H1 (cell line): Measurements from ENCODE around the gene SLC6A7. TPM values are rescaled to one million over a fixed set of nuclear protein-coding genes. Genes with fewer than 3 reads are reported as not detected.

Experiments
- CTCF ChIA-PET: fragments of 300-600 bp; sonication (Branson Sonifier 250); formaldehyde crosslinking; loops from one replicate; lab custom pipeline; 2021; ENCODE audit not compliant: partially characterized antibody; lab: Charles Lee
- POLR2A ChIA-PET: fragments of 300-600 bp; sonication (Branson Sonifier 250); formaldehyde crosslinking; loops from one replicate; lab custom pipeline; 2021; ENCODE audit warnings: inconsistent platforms; ENCODE audit not compliant: partially characterized antibody; lab: Charles Lee
- DNase-seq, 2 experiments: peaks; one replicate each; pipeline versions ENCODE4 v3.0.0 to v3.0.0-alpha.2; 2010 to 2022; ENCODE audit warnings: low spot score in 2 of 2, low read depth in 1 of 2, mixed read lengths in 1 of 2
- FAIRE-seq: peaks from 2 replicates; lab custom pipeline; 2011; peaks lifted over from hg19 to GRCh38; lab: Jason Lieb, UNC
- H2AFZ ChIP-seq: 2 replicates; pipeline ENCODE4 v1.8.1; 2012; ENCODE audit warnings: low read length, inconsistent platforms
- H2AK5ac ChIP-seq: 2 replicates; pipeline ENCODE4 v1.6.1; 2013; ENCODE audit warnings: low read depth, low read length
- H2BK120ac ChIP-seq: replicated peaks from 2 replicates; pipeline ENCODE3; 2013; ENCODE audit warnings: low read depth, low read length, inconsistent platforms
- H2BK12ac ChIP-seq: 2 replicates; pipeline ENCODE4 v1.6.1; 2013; ENCODE audit warnings: low read depth, low read length
- H2BK15ac ChIP-seq: 2 replicates; pipeline ENCODE4 v1.6.1; 2013; ENCODE audit warnings: low read length
- H2BK20ac ChIP-seq: 2 replicates; pipeline ENCODE4 v1.6.1; 2013; ENCODE audit warnings: low read length
- H2BK5ac ChIP-seq: 2 replicates; pipeline ENCODE4 v1.6.1; 2013; ENCODE audit warnings: low read depth, low read length
- H3K14ac ChIP-seq: 2 replicates; pipeline ENCODE4 v1.6.1; 2013; ENCODE audit warnings: inconsistent platforms; ENCODE audit not compliant: insufficient read length
- H3K18ac ChIP-seq: 2 replicates; pipeline ENCODE4 v1.6.1; 2013; ENCODE audit warnings: low read length; ENCODE audit errors: extremely low read depth
- H3K23ac ChIP-seq: 2 replicates; pipeline ENCODE4 v1.6.1; 2013; ENCODE audit warnings: inconsistent platforms; ENCODE audit not compliant: insufficient read length
- H3K23me2 ChIP-seq: 2 replicates; pipeline ENCODE4 v1.6.1; 2013; ENCODE audit warnings: low read depth, low read length
- H3K27ac ChIP-seq: 2 replicates; pipeline ENCODE4 v1.6.1; 2011; ENCODE audit warnings: low read depth, low read length, inconsistent platforms
- H3K27me3 ChIP-seq, 4 experiments: replicated peaks in 1 of 4; 1 replicate in 1 of 4; 2 replicates in 3 of 4; pipeline versions ENCODE4 v1.6.1 to v1.8.1; 2011 to 2013; ENCODE audit warnings: low read length in 3 of 4, mild to moderate bottlenecking in 3 of 4, inconsistent platforms in 2 of 4, mixed read lengths in 2 of 4, moderate library complexity in 1 of 4; ENCODE audit not compliant: control insufficient read depth in 3 of 4, insufficient read depth in 3 of 4; ENCODE audit errors: extremely low read depth in 1 of 4
- H3K36me3 ChIP-seq, 4 experiments: 2 replicates each; pipeline versions ENCODE4 v1.6.1 to v1.8.1; 2011 to 2013; ENCODE audit warnings: mild to moderate bottlenecking in 4 of 4, low read length in 3 of 4, moderate library complexity in 2 of 4, control low read depth in 1 of 4, inconsistent platforms in 1 of 4; ENCODE audit not compliant: insufficient read depth in 4 of 4, control insufficient read depth in 2 of 4
- H3K4ac ChIP-seq: replicated peaks from 2 replicates; pipeline ENCODE3; 2013; ENCODE audit warnings: low read length, low read depth, mixed read lengths, inconsistent platforms; ENCODE audit not compliant: insufficient read length
- H3K4me1 ChIP-seq, 4 experiments: replicated peaks in 1 of 4; 1 replicate in 1 of 4; 2 replicates in 3 of 4; pipeline versions ENCODE4 v1.6.1 to v1.8.1; 2011 to 2013; ENCODE audit warnings: low read length in 3 of 4, inconsistent platforms in 2 of 4, mixed read lengths in 1 of 4; ENCODE audit not compliant: insufficient read depth in 4 of 4, control insufficient read depth in 3 of 4
- H3K4me2 ChIP-seq, 2 experiments: 2 replicates each; pipeline versions ENCODE4 v1.6.1 to v1.8.1; 2011 to 2013; ENCODE audit warnings: low read depth in 2 of 2, low read length in 2 of 2, control low read depth in 1 of 2, inconsistent platforms in 1 of 2, mild to moderate bottlenecking in 1 of 2; ENCODE audit not compliant: insufficient read depth in 1 of 2
- H3K4me3 ChIP-seq, 4 experiments: fragments of 200-600, 300-600 bp in 1 of 4; sonication (generic), shearing (Covaris generic), sonication (Bioruptor Twin) in 1 of 4; 2 replicates each; pipeline versions ENCODE4 v1.5.1 to v1.8.1; 2011 to 2016; ENCODE audit warnings: low read length in 4 of 4, low read depth in 3 of 4, control low read depth in 2 of 4, inconsistent platforms in 2 of 4, mild to moderate bottlenecking in 2 of 4, mixed read lengths in 1 of 4, moderate library complexity in 1 of 4; ENCODE audit not compliant: insufficient read depth in 2 of 4; ENCODE audit errors: extremely low read depth in 1 of 4
- H3K56ac ChIP-seq: replicated peaks from 2 replicates; pipeline ENCODE3; 2013; ENCODE audit warnings: low read depth, mild to moderate bottlenecking, mixed read lengths, low read length, inconsistent platforms; ENCODE audit not compliant: insufficient read length
- H3K79me1 ChIP-seq: 2 replicates; pipeline ENCODE4 v1.6.1; 2013; ENCODE audit warnings: low read depth, low read length, control low read depth
- H3K79me2 ChIP-seq, 2 experiments: 2 replicates each; pipeline versions ENCODE4 v1.6.1 to v1.8.1; 2012 to 2013; ENCODE audit warnings: low read length in 2 of 2, mild to moderate bottlenecking in 2 of 2, inconsistent platforms in 1 of 2; ENCODE audit not compliant: insufficient read depth in 2 of 2, control insufficient read depth in 1 of 2
- H3K9ac ChIP-seq, 4 experiments: replicated peaks in 1 of 4; 1 replicate in 1 of 4; 2 replicates in 3 of 4; pipeline versions ENCODE4 v1.6.1 to v1.8.1; 2011 to 2013; ENCODE audit warnings: low read depth in 3 of 4, low read length in 3 of 4, control low read depth in 2 of 4, mild to moderate bottlenecking in 2 of 4, moderate library complexity in 2 of 4, inconsistent platforms in 1 of 4; ENCODE audit errors: extremely low read depth in 1 of 4
- H3K9me3 ChIP-seq, 2 experiments: 2 replicates each; pipeline versions ENCODE4 v1.6.1 to v1.8.1; 2012 to 2013; ENCODE audit warnings: mild to moderate bottlenecking in 2 of 2, moderate library complexity in 2 of 2, control low read depth in 1 of 2, inconsistent platforms in 1 of 2, low read depth in 1 of 2, low read length in 1 of 2, mixed read lengths in 1 of 2; ENCODE audit not compliant: insufficient read depth in 2 of 2
- H4K20me1 ChIP-seq, 2 experiments: replicated peaks in 1 of 2; 2 replicates each; pipeline versions ENCODE3 to v1.8.1; 2011 to 2013; ENCODE audit warnings: inconsistent platforms in 2 of 2, low read length in 2 of 2, mild to moderate bottlenecking in 1 of 2; ENCODE audit not compliant: insufficient read depth in 2 of 2, control insufficient read depth in 1 of 2
- H4K5ac ChIP-seq: 2 replicates; pipeline ENCODE4 v1.6.1; 2013; ENCODE audit warnings: low read length, low read depth, mixed read lengths, inconsistent platforms; ENCODE audit not compliant: insufficient read length
- H4K8ac ChIP-seq: 2 replicates; pipeline ENCODE4 v1.8.0; 2013; ENCODE audit warnings: mild to moderate bottlenecking, moderate library complexity, low read length, inconsistent platforms; ENCODE audit not compliant: insufficient read depth; ENCODE audit errors: extremely low read depth
- H4K91ac ChIP-seq: replicated peaks from 2 replicates; pipeline ENCODE3; 2013; ENCODE audit warnings: low read length, mixed read lengths, inconsistent platforms; ENCODE audit not compliant: insufficient read length
- CTBP2 ChIP-seq: IDR thresholded peaks from 2 replicates; pipeline ENCODE4 v1.7.0; 2011; ENCODE audit warnings: borderline replicate concordance, mild to moderate bottlenecking, moderate library complexity, mixed read lengths, low read length; ENCODE audit not compliant: insufficient read depth, insufficient read length
- SRF ChIP-seq: IDR thresholded peaks from 2 replicates; pipeline ENCODE4 v1.6.1; 2011; ENCODE audit warnings: mild to moderate bottlenecking, low read depth, low read length, moderate library complexity
- WGBS, 2 experiments: shearing (Covaris generic) in 1 of 2; methylation state at CpG; one replicate each; pipeline versions ENCODE4 v1.1.6 to v1.1.7; 2013 to 2015; ENCODE audit warnings: low lambda C conversion rate in 2 of 2, mixed read lengths in 2 of 2, inconsistent platforms in 1 of 2, low coverage in 1 of 2, missing lambda C conversion rate in 1 of 2; ENCODE audit not compliant: insufficient replicate concordance in 2 of 2, insufficient coverage in 1 of 2, insufficient read length in 1 of 2; ENCODE audit errors: extremely low coverage in 1 of 2, missing lambda C conversion rate in 1 of 2; 5-methylcytosine and 5-hydroxymethylcytosine counted together
- polyA plus RNA-seq, 7 experiments: library from polyadenylated mRNA; depleted of rRNA in 3 of 7; stranded (reverse) in 5 of 7; unstranded in 2 of 7; fragments of >200 nt in 5 of 7; fragments of 200-250 nt in 2 of 7; gene quantifications; 1 replicate in 5 of 7; 2 replicates in 1 of 7; 4 replicates in 1 of 7; pipeline versions ENCODE4 v1.2.1 to v1.2.3, GENCODE V29; 2011 to 2013; ENCODE audit warnings: missing spikeins in 2 of 7, mixed read lengths in 2 of 7
- total RNA-seq: library from RNA; stranded (reverse); fragmentation: NEBNext Ultra II Directional; extraction: Animal tissue kit (Norgen Biotek cat#: 25700); gene quantifications from 2 replicates; pipeline ENCODE4 v1.2.1, GENCODE V29; 2021

Gene SLC6A7
- total and polyA plus RNA-seq, 2 of the 8 experiments (the other 6 are each of a cell fraction or from before 2014, with no cell fraction given) = 0.07 to 0.12 TPM

DNA sequence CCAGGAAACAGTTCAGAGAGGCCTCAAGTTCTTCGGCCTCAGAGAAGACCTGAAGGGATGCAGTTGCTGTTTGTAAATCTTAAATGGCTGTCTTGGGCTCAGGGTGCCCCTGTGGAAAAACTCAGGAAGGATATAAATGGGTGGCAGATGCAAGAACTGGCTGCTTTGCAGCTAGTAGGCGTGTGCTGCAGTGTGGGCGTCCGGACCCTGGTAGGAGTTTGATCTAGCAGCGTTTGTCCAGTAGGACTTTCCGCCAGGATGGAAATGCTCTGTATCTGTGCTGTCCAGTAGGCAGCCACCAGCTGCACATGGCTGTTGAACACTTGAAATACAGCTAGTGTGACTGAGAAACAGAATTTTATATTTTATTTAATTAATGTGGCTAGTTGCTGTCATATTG is 15.6 kb upstream of the SLC6A7 start:
- Histone ChIP-seq H3K23ac (no peak overlapping the region), H2BK15ac (no peak overlapping the region), H3K4ac (no peak overlapping the region), H3K9ac (no peak overlapping the region; a peak in 1 of 7 replicates), H3K14ac (no peak overlapping the region), H4K91ac (no peak overlapping the region), H3K4me1 (no peaks in the 10 kb centered on the region; a peak in 1 of 7 replicates), H3K27me3 (peaks cover 12 to 31% (median 25%) of the 10 kb centered on the region in 4 experiments), H2AFZ (no peak overlapping the region), H3K27ac (no peak overlapping the region), H2BK20ac (no peak overlapping the region), H3K9me3 (no peaks in the 10 kb centered on the region), H2AK5ac (no peak overlapping the region), H2BK120ac (no peak overlapping the region), H3K36me3 (no peaks in the 10 kb centered on the region), H4K5ac (no peak overlapping the region), H4K8ac (no peak overlapping the region), H3K4me2 (no peak overlapping the region), H3K56ac (no peak overlapping the region), H3K79me2 (no peaks in the 10 kb centered on the region), H3K23me2 (no peaks in the 10 kb centered on the region), H3K4me3 (no peak overlapping the region), H4K20me1 (no peaks in the 10 kb centered on the region), H2BK5ac (no peak overlapping the region), H3K18ac (no peak overlapping the region), H2BK12ac (no peak overlapping the region), H3K79me1 (no peaks in the 10 kb centered on the region; the same call in 1 of the 2 replicates)
- 93% methylated on average over 6 of the region's 6 CpGs; no CpG with 5 or more reads in 1 of the 2 experiments for WGBS, 2 experiments
- DNase-seq (no peak), FAIRE-seq (no peak)
- no peak for TF ChIP-seq SRF
- no peak for TF ChIP-seq CTBP2
- ChIA-PET POLR2A (interaction anchor here (1.1 kb wide), 1 partner anchor 8 kb away, joined by 3 read pairs; no protein-coding TSS in a partner anchor), CTCF (interaction anchor here (1.0 to 17.8 kb wide), 18 partner anchors 12 to 177 kb away, joined by 3 to 406 read pairs (median 6); partner anchors contain the start of genes ARSI, CDX1, PDGFRB and SLC6A7)
